H9 (cell line): ENCODE data around the gene MRPS34. TPM values are rescaled to one million over a fixed set of nuclear protein-coding genes. Genes with fewer than 3 reads are reported as not detected.

Source experiments
- DNase-seq: peaks from one replicate; pipeline ENCODE4 v3.0.0-alpha.2; 2017
- H2AFZ ChIP-seq: one replicate; pipeline ENCODE4 v1.6.1; 2013; ENCODE audit warnings: mild to moderate bottlenecking, low read length, control low read depth, moderate library complexity
- H2AK5ac ChIP-seq: 2 replicates; pipeline ENCODE4 v1.6.1; 2013; ENCODE audit warnings: low read length, control low read depth, mixed read lengths; ENCODE audit not compliant: insufficient read length
- H2BK120ac ChIP-seq: one replicate; pipeline ENCODE4 v1.6.1; 2013; ENCODE audit warnings: low read depth, mild to moderate bottlenecking, low read length, control low read depth, inconsistent platforms; ENCODE audit not compliant: poor library complexity, severe bottlenecking
- H2BK12ac ChIP-seq: 2 replicates; pipeline ENCODE4 v1.6.1; 2013; ENCODE audit warnings: low read length, control low read depth, mixed read lengths, low read depth; ENCODE audit not compliant: insufficient read length
- H2BK15ac ChIP-seq: 2 replicates; pipeline ENCODE4 v1.6.1; 2013; ENCODE audit warnings: low read depth, low read length, control low read depth
- H2BK20ac ChIP-seq: one replicate; pipeline ENCODE4 v1.6.1; 2013; ENCODE audit warnings: low read depth, mild to moderate bottlenecking, low read length, control low read depth, inconsistent platforms; ENCODE audit not compliant: poor library complexity, severe bottlenecking
- H2BK5ac ChIP-seq: 2 replicates; pipeline ENCODE4 v1.6.1; 2013; ENCODE audit warnings: low read length, control low read depth, mixed read lengths; ENCODE audit not compliant: insufficient read length
- H3K14ac ChIP-seq: 2 replicates; pipeline ENCODE4 v1.6.1; 2013; ENCODE audit warnings: low read length, control low read depth; ENCODE audit not compliant: insufficient read depth
- H3K18ac ChIP-seq: 2 replicates; pipeline ENCODE4 v1.6.1; 2013; ENCODE audit warnings: low read depth, mild to moderate bottlenecking, mixed read lengths, low read length, control low read depth; ENCODE audit not compliant: insufficient read length
- H3K23ac ChIP-seq: 2 replicates; pipeline ENCODE4 v1.6.1; 2013; ENCODE audit warnings: low read length, control low read depth, mixed read lengths, low read depth; ENCODE audit not compliant: insufficient read length
- H3K23me2 ChIP-seq: 2 replicates; pipeline ENCODE4 v1.6.1; 2013; ENCODE audit warnings: low read depth, mild to moderate bottlenecking, mixed read lengths, low read length, control low read depth; ENCODE audit not compliant: insufficient read length, poor library complexity, severe bottlenecking
- H3K27ac ChIP-seq: 2 replicates; pipeline ENCODE4 v1.5.1; 2013; ENCODE audit warnings: low read length, control low read depth, mixed read lengths, low read depth; ENCODE audit not compliant: insufficient read length
- H3K27me3 ChIP-seq: 2 replicates; pipeline ENCODE4 v1.6.1; 2013; ENCODE audit warnings: low read length, control low read depth, inconsistent platforms; ENCODE audit not compliant: insufficient read depth
- H3K4ac ChIP-seq: 2 replicates; pipeline ENCODE4 v1.6.1; 2013; ENCODE audit warnings: low read depth, mild to moderate bottlenecking, control low read depth, inconsistent platforms, low read length, moderate library complexity
- H3K4me1 ChIP-seq: 2 replicates; pipeline ENCODE4 v1.6.1; 2013; ENCODE audit warnings: low read length, control low read depth, inconsistent platforms; ENCODE audit not compliant: insufficient read depth
- H3K4me2 ChIP-seq: 2 replicates; pipeline ENCODE4 v1.6.1; 2013; ENCODE audit warnings: low read length, control low read depth, mixed read lengths; ENCODE audit not compliant: insufficient read length, insufficient read depth
- H3K56ac ChIP-seq: 2 replicates; pipeline ENCODE4 v1.6.1; 2013; ENCODE audit warnings: low read depth, mild to moderate bottlenecking, mixed read lengths, low read length, control low read depth; ENCODE audit not compliant: insufficient read length
- H3K79me1 ChIP-seq: 2 replicates; pipeline ENCODE4 v1.6.1; 2013; ENCODE audit warnings: low read depth, mild to moderate bottlenecking, moderate library complexity, low read length, control low read depth, inconsistent platforms; ENCODE audit not compliant: insufficient read depth, poor library complexity, severe bottlenecking
- H3K79me2 ChIP-seq: 2 replicates; pipeline ENCODE4 v1.6.1; 2013; ENCODE audit warnings: low read length, control low read depth, inconsistent platforms; ENCODE audit not compliant: insufficient read depth
- H3K9ac ChIP-seq: 2 replicates; pipeline ENCODE4 v1.6.1; 2013; ENCODE audit warnings: low read length, control low read depth, mixed read lengths; ENCODE audit not compliant: insufficient read length; ENCODE audit errors: extremely low read depth
- H3K9me3 ChIP-seq: one replicate; pipeline ENCODE4 v1.6.1; 2013; ENCODE audit warnings: low read depth, low read length, inconsistent platforms; ENCODE audit not compliant: control insufficient read depth
- H3T11ph ChIP-seq: one replicate; pipeline ENCODE4 v1.6.1; 2013; ENCODE audit warnings: mild to moderate bottlenecking, low read length, control low read depth, inconsistent platforms
- H4K20me1 ChIP-seq: one replicate; pipeline ENCODE4 v1.6.1; 2013; ENCODE audit not compliant: control insufficient read depth, insufficient read length, insufficient read depth
- H4K5ac ChIP-seq: 2 replicates; pipeline ENCODE4 v1.6.1; 2013; ENCODE audit warnings: low read depth, mild to moderate bottlenecking, mixed read lengths, low read length, control low read depth; ENCODE audit not compliant: insufficient read length
- H4K8ac ChIP-seq: replicated peaks from 2 replicates; pipeline ENCODE4 v1.6.1; 2013; ENCODE audit warnings: low read length, control low read depth, mixed read lengths, low read depth; ENCODE audit not compliant: insufficient read length
- H4K91ac ChIP-seq: 2 replicates; pipeline ENCODE4 v1.6.1; 2013; ENCODE audit warnings: low read depth, mild to moderate bottlenecking, moderate library complexity, mixed read lengths, low read length, control low read depth; ENCODE audit not compliant: insufficient read length
- H3K27ac Mint-ChIP-seq, 3 experiments: 2 replicates in 2 of 3; 3 replicates in 1 of 3; pipeline ENCODE4 v1.8.0; 2020 to 2021; ENCODE audit warnings: mixed read lengths in 3 of 3, mild to moderate bottlenecking in 1 of 3, moderate library complexity in 1 of 3
- H3K27me3 Mint-ChIP-seq: 2 replicates; pipeline ENCODE4 v1.8.0; 2021; ENCODE audit warnings: low read depth, mild to moderate bottlenecking, moderate library complexity, mixed read lengths
- H3K36me3 Mint-ChIP-seq, 3 experiments: 2 replicates in 2 of 3; 3 replicates in 1 of 3; pipeline ENCODE4 v1.8.0; 2020 to 2021; ENCODE audit warnings: low read depth in 3 of 3, mixed read lengths in 3 of 3; ENCODE audit not compliant: insufficient read depth in 1 of 3
- H3K4me1 Mint-ChIP-seq, 2 experiments: 2 replicates each; pipeline ENCODE4 v1.8.0; 2020; ENCODE audit warnings: mixed read lengths in 2 of 2
- H3K4me3 Mint-ChIP-seq, 2 experiments: 2 replicates in 1 of 2; 3 replicates in 1 of 2; pipeline ENCODE4 v1.8.0; 2020 to 2021; ENCODE audit warnings: mild to moderate bottlenecking in 2 of 2, mixed read lengths in 2 of 2, moderate library complexity in 1 of 2
- H3K9me3 Mint-ChIP-seq, 2 experiments: 2 replicates in 1 of 2; 3 replicates in 1 of 2; pipeline ENCODE4 v1.8.0; 2020; ENCODE audit warnings: mild to moderate bottlenecking in 2 of 2, mixed read lengths in 2 of 2, moderate library complexity in 1 of 2
- CTCF ChIP-seq: fragments of 200-600 bp; sonication (generic); conservative IDR thresholded peaks from 3 replicates; pipeline ENCODE4 v1.8.0; 2021; ENCODE audit warnings: antibody characterized with exemption, mild to moderate bottlenecking
- WGBS: extraction: QIAGEN DNeasy Blood & Tissue Kit; methylation state at CpG from one replicate; pipeline ENCODE4 v1.1.7; 2013; ENCODE audit warnings: missing lambda C conversion rate, low lambda C conversion rate, mixed read lengths; ENCODE audit not compliant: insufficient read length; ENCODE audit errors: extremely low coverage; 5-methylcytosine and 5-hydroxymethylcytosine counted together
- total RNA-seq: library from RNA; stranded (reverse); gene quantifications from 2 replicates; pipeline ENCODE4 v1.2.1, GENCODE V29; 2021

Gene MRPS34
- total RNA-seq, 1 experiment from 2014 or later, result 205 TPM

- WGBS, result no CpG with 5 or more reads among the region's 22 CpGs
Observed at GRCh38 chr16:1765826-1766225, 7.1 kb downstream of the MRPS34 start.

More at GRCh38 chr16:1765826-1766225, 7.1 kb downstream of the MRPS34 start:
- H3K27ac ChIP-seq, result no peak overlapping the region
- H2BK15ac ChIP-seq, result no peak overlapping the region
- H3K9ac ChIP-seq, result no peak overlapping the region
- H3K18ac ChIP-seq, result no peak overlapping the region
- no peak for TF ChIP-seq CTCF
- H3K56ac ChIP-seq, result no peak overlapping the region
- H2BK12ac ChIP-seq, result no peak overlapping the region
- no peak overlapping the region for H2AFZ ChIP-seq
- Mint-ChIP-seq H3K27me3 (no peaks in the 10 kb centered on the region; the same call in 1 of the 2 replicates), H3K9me3 (no peaks in the 10 kb centered on the region), H3K36me3 (peaks cover 7 to 39% (median 29%) of the 10 kb centered on the region in 3 experiments; a peak in 6 of 7 replicates), H3K4me3 (no peak overlapping the region), H3K4me1 (peaks cover 3 to 7% of the 10 kb centered on the region in 2 experiments), H3K27ac (no peak overlapping the region)
- no peak overlapping the region for H2BK5ac ChIP-seq
- no peaks in the 10 kb centered on the region for H3K79me1 ChIP-seq
- no peak overlapping the region for H4K91ac ChIP-seq
- no peak overlapping the region for H4K5ac ChIP-seq
- no peaks in the 10 kb centered on the region for H3K4me1 ChIP-seq
- no peaks in the 10 kb centered on the region for H4K20me1 ChIP-seq
- no peak for DNase-seq
- H3K79me2 ChIP-seq, result no peaks in the 10 kb centered on the region
- no peak overlapping the region for H2BK20ac ChIP-seq
- H2BK120ac ChIP-seq, result no peak overlapping the region
- no peak overlapping the region for H3T11ph ChIP-seq
- peaks cover 6% of the 10 kb centered on the region for H3K23me2 ChIP-seq
- no peak overlapping the region for H3K14ac ChIP-seq
- no peaks in the 10 kb centered on the region for H3K9me3 ChIP-seq
- no peak overlapping the region for H4K8ac ChIP-seq
- no peaks in the 10 kb centered on the region for H3K27me3 ChIP-seq
- no peak overlapping the region for H2AK5ac ChIP-seq
- H3K4me2 ChIP-seq, result no peak overlapping the region
- no peak overlapping the region for H3K4ac ChIP-seq
- no peak overlapping the region for H3K23ac ChIP-seq
